GM12874 (cell line): ENCODE measurements around the gene TMEM94.

Experiments used
- CTCF ChIP-seq: IDR thresholded peaks from 2 replicates; pipeline ENCODE4 v1.5.1; 2011; ENCODE audit warnings: low read depth, mild to moderate bottlenecking, control low read depth, low read length, moderate library complexity; ENCODE audit not compliant: insufficient read depth

Gene TMEM94

GRCh38 chr17:75503976-75504346 lies 47.5 kb downstream of the TMEM94 start:
- no peak for TF ChIP-seq CTCF

- TF ChIP-seq CTCF = peak; percentile 85
These were observed 48.1 kb downstream of the TMEM94 start for GRCh38 chr17:75504347-75505151.

GRCh38 chr17:75505152-75505409 lies 48.6 kb downstream of the TMEM94 start:
- TF ChIP-seq CTCF = no peak

- no peak for TF ChIP-seq CTCF
These were observed 49.2 kb downstream of the TMEM94 start for GRCh38 chr17:75505640-75506039.

GRCh38 chr17:75506134-75506533 lies 49.7 kb downstream of the TMEM94 start:
- no peak for TF ChIP-seq CTCF

GRCh38 chr17:75506888-75507287 lies 50.5 kb downstream of the TMEM94 start:
- TF ChIP-seq CTCF = no peak

GRCh38 chr17:75507733-75508719 lies 51.6 kb downstream of the TMEM94 start:
- TF ChIP-seq CTCF = no peak
